ENCODE results near the gene MAPKAP1. TPM values are rescaled to one million over a fixed set of nuclear protein-coding genes. Genes with fewer than 3 reads are reported as not detected.

MAPKAP1 gene
- polyA plus RNA-seq, 1 donor (not counting 4 experiments of a cell fraction or from before 2014, with no cell fraction given), result 129 TPM

DNA sequence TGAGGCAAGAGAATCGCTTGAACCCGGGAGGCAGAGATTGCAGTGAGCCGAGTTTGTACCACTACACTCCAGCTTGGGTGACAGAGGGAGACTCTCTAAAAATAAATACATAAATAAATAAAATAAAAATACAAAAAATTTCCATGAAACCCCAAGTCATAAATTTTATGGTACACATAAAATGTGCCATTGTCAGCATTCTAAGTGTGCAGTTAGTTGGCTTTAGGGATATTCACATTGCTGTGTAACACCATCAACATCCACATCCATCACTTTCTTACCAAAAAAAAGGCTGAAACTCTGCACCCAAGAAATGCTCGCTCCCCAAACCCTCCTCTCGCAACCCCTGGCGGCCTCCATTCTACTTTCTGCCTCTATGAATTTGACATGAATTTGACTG, 310.2 kb downstream of the MAPKAP1 start:
- no peak overlapping the region for H3K27ac ChIP-seq (ENCODE audit: control insufficient read depth, insufficient read depth, low read length)
- H3K79me2 ChIP-seq (ENCODE audit: control insufficient read depth, insufficient read depth, low read length), result no peaks in the 10 kb centered on the region
- no peak overlapping the region for H3K4me3 ChIP-seq (ENCODE audit: control insufficient read depth in 2 of 3, extremely low read depth in 1 of 3, insufficient read depth in 2 of 3, low read depth in 1 of 3, low read length in 3 of 3)
- H4K20me1 ChIP-seq (ENCODE audit: control insufficient read depth, extremely low read depth, insufficient read depth, low read length), result no peaks in the 10 kb centered on the region
- no peaks in the 10 kb centered on the region for H3K9me1 ChIP-seq (ENCODE audit: control insufficient read depth, extremely low read depth, insufficient read depth, low read length)
- FAIRE-seq, result no peak
- TF ChIP-seq EZH2 (IDR thresholded peaks at IDR 0.05; ENCODE audit: low read length), result no peak
- peaks cover 3% of the 10 kb centered on the region for H3K4me1 ChIP-seq (ENCODE audit: control insufficient read depth, extremely low read depth, insufficient read depth, low read length)
- H3K27me3 ChIP-seq (ENCODE audit: control insufficient read depth, extremely low read depth, insufficient read depth, low read length), result no peaks in the 10 kb centered on the region
- no peak overlapping the region for H3K9ac ChIP-seq (ENCODE audit: control insufficient read depth, extremely low read depth, insufficient read depth, low read length)
- dilution Hi-C loops (cut with MboI; ENCODE audit: extremely low pct_ligation_motif_present, low sequenced_read_pairs), result no loop called here
- no peak overlapping the region for H3K4me2 ChIP-seq (ENCODE audit: control insufficient read depth, extremely low read depth, insufficient read depth, low read depth, low read length)
- no peak overlapping the region for H2AFZ ChIP-seq (ENCODE audit: control insufficient read depth, low read length)
- DNase-seq (ENCODE audit: low read depth, low spot score), result no peak
- no peaks in the 10 kb centered on the region for H3K36me3 ChIP-seq (ENCODE audit: control insufficient read depth in 2 of 2, extremely low read depth in 1 of 2, insufficient read depth in 2 of 2, low read length in 2 of 2)
- H3K9me3 ChIP-seq (ENCODE audit: control insufficient read depth, low read depth, low read length), result no peaks in the 10 kb centered on the region

- Histone ChIP-seq H3K27ac (ENCODE audit: control insufficient read depth, insufficient read depth, low read length) (no peak overlapping the region), H3K4me3 (ENCODE audit: control insufficient read depth in 2 of 3, extremely low read depth in 1 of 3, insufficient read depth in 2 of 3, low read depth in 1 of 3, low read length in 3 of 3) (no peak overlapping the region), H3K9me3 (ENCODE audit: control insufficient read depth, low read depth, low read length) (no peaks in the 10 kb centered on the region), H3K27me3 (ENCODE audit: control insufficient read depth, extremely low read depth, insufficient read depth, low read length) (no peaks in the 10 kb centered on the region), H3K4me2 (ENCODE audit: control insufficient read depth, extremely low read depth, insufficient read depth, low read depth, low read length) (no peak overlapping the region), H3K36me3 (ENCODE audit: control insufficient read depth in 2 of 2, extremely low read depth in 1 of 2, insufficient read depth in 2 of 2, low read length in 2 of 2) (no peaks in the 10 kb centered on the region), H3K9me1 (ENCODE audit: control insufficient read depth, extremely low read depth, insufficient read depth, low read length) (no peaks in the 10 kb centered on the region), H3K9ac (ENCODE audit: control insufficient read depth, extremely low read depth, insufficient read depth, low read length) (no peak overlapping the region), H4K20me1 (ENCODE audit: control insufficient read depth, extremely low read depth, insufficient read depth, low read length) (no peaks in the 10 kb centered on the region), H2AFZ (ENCODE audit: control insufficient read depth, low read length) (no peak overlapping the region), H3K79me2 (ENCODE audit: control insufficient read depth, insufficient read depth, low read length) (no peaks in the 10 kb centered on the region), H3K4me1 (ENCODE audit: control insufficient read depth, extremely low read depth, insufficient read depth, low read length) (peaks cover 3% of the 10 kb centered on the region)
- peak; percentile 84 for FAIRE-seq
- no peak for TF ChIP-seq EZH2 (IDR thresholded peaks at IDR 0.05; ENCODE audit: low read length)
- peak; percentile 54 for DNase-seq (ENCODE audit: low read depth, low spot score)
- dilution Hi-C loops (cut with MboI; ENCODE audit: extremely low pct_ligation_motif_present, low sequenced_read_pairs), result no loop called here
These were observed 313.6 kb downstream of the MAPKAP1 start for GRCh38 chr9:125393426-125393825.

- dilution Hi-C loops (cut with MboI; ENCODE audit: extremely low pct_ligation_motif_present, low sequenced_read_pairs), result no loop called here
- H2AFZ ChIP-seq (ENCODE audit: control insufficient read depth, low read length), result no peak overlapping the region
- no peaks in the 10 kb centered on the region for H3K9me1 ChIP-seq (ENCODE audit: control insufficient read depth, extremely low read depth, insufficient read depth, low read length)
- no peaks in the 10 kb centered on the region for H3K27me3 ChIP-seq (ENCODE audit: control insufficient read depth, extremely low read depth, insufficient read depth, low read length)
- no peak for DNase-seq (ENCODE audit: low read depth, low spot score)
- H3K4me3 ChIP-seq (ENCODE audit: control insufficient read depth in 2 of 3, extremely low read depth in 1 of 3, insufficient read depth in 2 of 3, low read depth in 1 of 3, low read length in 3 of 3), result no peak overlapping the region
- no peak overlapping the region for H3K4me2 ChIP-seq (ENCODE audit: control insufficient read depth, extremely low read depth, insufficient read depth, low read depth, low read length)
- TF ChIP-seq EZH2 (IDR thresholded peaks at IDR 0.05; ENCODE audit: low read length), result no peak
- TF ChIP-seq CTCF (optimal IDR thresholded peaks at IDR 0.05 in 1 of 3, IDR thresholded peaks at IDR 0.05 in 1 of 3, conservative IDR thresholded peaks at IDR 0.05 in 1 of 3; ENCODE audit: extremely low read depth in 1 of 3, insufficient read depth in 2 of 3, low read length in 3 of 3), result no peak
- H4K20me1 ChIP-seq (ENCODE audit: control insufficient read depth, extremely low read depth, insufficient read depth, low read length), result no peaks in the 10 kb centered on the region
- H3K79me2 ChIP-seq (ENCODE audit: control insufficient read depth, insufficient read depth, low read length), result no peaks in the 10 kb centered on the region
- H3K27ac ChIP-seq (ENCODE audit: control insufficient read depth, insufficient read depth, low read length), result no peak overlapping the region
- H3K36me3 ChIP-seq (ENCODE audit: control insufficient read depth in 2 of 2, extremely low read depth in 1 of 2, insufficient read depth in 2 of 2, low read length in 2 of 2), result no peaks in the 10 kb centered on the region
- H3K4me1 ChIP-seq (ENCODE audit: control insufficient read depth, extremely low read depth, insufficient read depth, low read length), result peaks cover 3% of the 10 kb centered on the region
- no peak overlapping the region for H3K9ac ChIP-seq (ENCODE audit: control insufficient read depth, extremely low read depth, insufficient read depth, low read length)
- peak; percentile 29 for FAIRE-seq
- H3K9me3 ChIP-seq (ENCODE audit: control insufficient read depth, low read depth, low read length), result no peaks in the 10 kb centered on the region
These were observed 315.3 kb downstream of the MAPKAP1 start for GRCh38 chr9:125391704-125392103.

Data from keratinocyte (primary cell).